ENCODE results near the gene NLRC3. TPM values are rescaled to one million over a fixed set of nuclear protein-coding genes. Genes with fewer than 3 reads are reported as not detected.
A peak's percentile ranks its signal among the peaks of the same experiment; 100 is the strongest.
"Not testable (repeated sequence)": the region's sequence is repeated elsewhere in the genome, so short reads cannot be mapped to it uniquely, and the experiment has no call there.

NLRC3 gene
- 7.5 TPM for polyA plus RNA-seq (2012; ENCODE audit: insufficient read depth, insufficient read length)

GRCh38 chr16:3577302-3577752 lies at the start of gene NLRC3:
Gene NLRC3 (minus strand): TSS chr16:3577403. CDS start chr16:3565036, 12,367 bp downstream.
- peak; percentile 70 for DNase-seq (ENCODE audit: low read depth, low spot score)
- H3K4me3 ChIP-seq (ENCODE audit: low read length): peak within 1 kb of the TSS; percentile 83

DNA sequence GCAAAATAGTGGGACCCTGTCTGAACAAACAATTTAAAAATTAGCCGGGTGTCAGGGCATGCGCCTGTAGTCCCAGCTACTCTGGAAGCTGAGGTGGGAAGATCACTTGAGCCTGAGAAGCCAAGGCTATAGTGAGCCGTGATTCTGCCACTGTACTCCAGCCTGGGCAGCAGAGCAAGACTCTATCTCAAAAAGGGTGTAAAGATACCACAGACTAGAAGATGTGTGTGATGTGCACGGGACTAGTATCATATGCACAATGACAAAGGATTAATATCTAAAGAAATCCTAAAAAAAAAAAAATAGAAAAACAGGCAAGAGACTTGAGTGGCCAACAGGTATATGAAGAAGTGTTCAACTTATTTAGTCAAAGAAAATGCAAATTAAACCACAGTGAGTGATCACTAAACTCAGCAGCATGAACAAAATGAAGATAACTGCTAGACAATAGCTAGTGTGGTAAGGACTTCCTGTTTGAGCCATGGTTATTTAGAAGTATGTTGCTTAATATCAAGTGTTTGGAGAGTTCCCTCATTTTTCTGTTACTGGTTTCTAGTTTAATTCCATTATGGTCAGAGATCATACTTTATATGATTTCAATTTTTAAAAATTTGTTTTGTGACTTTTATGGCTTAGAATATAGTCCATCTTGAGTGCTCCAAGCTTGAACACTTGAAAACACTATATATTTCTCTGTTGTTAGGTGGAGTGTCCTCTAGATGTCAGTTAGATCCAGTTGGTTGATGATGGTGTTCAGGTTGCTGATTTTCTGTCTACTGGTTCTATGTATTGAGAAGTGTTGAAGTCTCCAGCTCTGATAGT lies 48.9 kb upstream of the NLRC3 start:
- H3K4me3 ChIP-seq (ENCODE audit: low read length): no peak overlapping the region
- peak; percentile 65 for DNase-seq (ENCODE audit: low read depth, low spot score)

DNA sequence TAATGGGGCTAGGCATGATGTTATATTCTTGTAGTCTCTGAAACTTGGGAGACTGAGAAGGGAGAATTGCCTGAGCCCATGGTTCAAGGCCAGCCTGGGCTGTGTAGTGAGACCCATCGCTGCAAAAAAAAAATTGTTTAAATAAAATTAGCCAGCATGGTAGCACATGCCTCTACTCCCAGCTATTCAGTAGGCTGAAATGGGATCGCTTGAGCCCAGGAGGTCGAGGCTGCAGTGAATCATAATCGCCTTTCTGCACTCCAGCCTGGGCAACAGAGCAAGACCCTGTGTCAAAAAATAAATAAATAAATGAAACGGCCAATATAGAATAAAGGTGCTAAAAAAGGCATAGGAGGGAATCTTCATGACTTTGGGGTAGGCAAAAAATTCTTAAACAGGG lies 48.1 kb upstream of the NLRC3 start:
- DNase-seq (ENCODE audit: low read depth, low spot score): no peak
- no peak overlapping the region for H3K4me3 ChIP-seq (ENCODE audit: low read length)

GRCh38 chr16:3623642-3624041 lies 46.4 kb upstream of the NLRC3 start:
- H3K4me3 ChIP-seq (ENCODE audit: low read length): no peak overlapping the region
- no peak for DNase-seq (ENCODE audit: low read depth, low spot score)

DNA sequence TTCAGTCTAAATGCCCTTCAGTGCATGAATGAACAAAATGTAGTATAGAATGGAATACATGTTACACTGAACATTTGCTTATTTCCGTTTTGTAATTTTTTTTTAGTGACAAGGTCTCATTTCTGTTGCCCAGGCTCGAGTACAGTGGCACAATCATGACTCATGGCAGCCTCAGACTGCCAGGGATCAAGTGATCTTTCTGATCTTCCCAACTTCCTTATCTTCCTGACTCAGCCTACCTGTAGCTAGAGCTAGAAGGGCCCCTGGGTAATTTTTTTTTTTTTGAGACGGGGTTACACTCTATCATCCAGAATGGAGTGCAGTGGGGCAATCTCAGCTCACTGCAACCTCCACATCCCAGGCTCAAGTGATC lies 41.6 kb upstream of the NLRC3 start:
- DNase-seq (ENCODE audit: low read depth, low spot score): no peak
- no peak overlapping the region for H3K4me3 ChIP-seq (ENCODE audit: low read length)

GRCh38 chr16:3612510-3613466 lies 35.6 kb upstream of the NLRC3 start:
- DNase-seq (ENCODE audit: low read depth, low spot score): no peak
- peak overlapping the region; percentile 97 for H3K4me3 ChIP-seq (ENCODE audit: low read length)

GRCh38 chr16:3611146-3611975 lies 34.2 kb upstream of the NLRC3 start, which contains the start of gene SLX4:
Gene SLX4 (minus strand): TSS chr16:3611606. CDS start chr16:3608964, 2,642 bp downstream.
- peak; percentile 79 for DNase-seq (ENCODE audit: low read depth, low spot score)
- H3K4me3 ChIP-seq (ENCODE audit: low read length): peak within 1 kb of the TSS; percentile 97

DNA sequence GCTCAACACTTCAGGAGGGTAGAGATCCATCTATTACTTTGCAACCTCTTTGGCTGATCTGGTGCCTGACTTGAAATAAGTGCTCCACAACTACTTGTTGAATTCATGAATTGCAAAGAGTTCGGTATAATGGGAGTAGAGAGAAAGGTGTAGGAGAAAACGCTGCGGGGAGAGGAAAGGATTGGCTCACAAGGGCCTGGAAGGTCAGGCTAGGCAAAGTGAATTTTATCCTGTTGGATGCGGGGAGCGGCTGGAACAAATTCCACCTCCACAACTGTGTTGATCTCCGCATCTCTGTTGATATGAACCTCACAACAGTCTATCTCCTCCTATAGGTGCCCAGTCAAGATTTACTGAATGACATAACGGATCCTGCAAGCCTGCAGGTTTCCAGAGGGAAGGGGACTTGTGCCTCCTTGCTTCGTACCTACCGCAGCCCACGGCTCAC lies 33.5 kb upstream of the NLRC3 start:
- no peak for DNase-seq (ENCODE audit: low read depth, low spot score)
- H3K4me3 ChIP-seq (ENCODE audit: low read length): peak overlapping the region; percentile 87

GRCh38 chr16:3609895-3610697 lies 32.9 kb upstream of the NLRC3 start:
- peak overlapping the region; percentile 87 for H3K4me3 ChIP-seq (ENCODE audit: low read length)
- DNase-seq (ENCODE audit: low read depth, low spot score): no peak

DNA sequence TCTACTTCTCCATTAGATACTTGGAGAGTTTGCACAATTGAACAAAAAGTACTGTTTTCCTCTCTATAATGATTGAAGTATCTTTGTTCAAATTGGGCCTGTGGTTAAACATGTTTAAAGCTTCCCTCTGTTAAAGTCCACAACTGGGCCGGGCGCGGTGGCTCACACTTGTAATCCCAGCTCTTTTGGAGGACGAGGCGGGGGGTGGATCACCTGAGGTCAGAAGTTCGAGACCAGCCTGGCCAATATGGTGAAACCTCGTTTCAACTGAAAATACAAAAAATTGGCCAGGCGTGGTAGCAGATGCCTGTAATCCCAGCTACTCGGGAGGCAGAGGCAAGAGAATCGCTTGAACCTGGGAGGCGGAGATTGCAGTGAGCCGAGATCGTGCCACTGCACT lies 31.8 kb upstream of the NLRC3 start:
- H3K4me3 ChIP-seq (ENCODE audit: low read length); DNase-seq (ENCODE audit: low read depth, low spot score): not testable (repeated sequence)

DNA sequence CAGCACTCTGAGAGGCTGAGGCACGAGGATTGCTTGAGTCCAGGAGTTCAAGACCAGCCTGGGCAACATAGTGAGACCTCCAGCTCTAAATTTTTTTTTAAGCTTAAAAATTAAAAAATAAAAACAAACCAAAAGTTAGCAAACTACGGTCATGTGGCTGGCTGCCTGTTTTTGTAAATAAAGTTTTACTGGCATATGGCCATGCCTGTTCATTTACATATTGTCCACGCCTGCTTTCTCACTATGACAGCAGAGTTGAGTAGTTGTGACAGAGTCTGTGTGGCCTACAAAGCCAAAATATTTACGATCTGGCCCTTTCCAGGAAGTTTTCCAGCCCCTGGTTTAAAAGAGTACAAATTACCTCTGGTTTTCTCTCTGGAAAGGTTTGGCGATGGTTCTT lies 30.9 kb upstream of the NLRC3 start:
- no peak for DNase-seq (ENCODE audit: low read depth, low spot score)
- H3K4me3 ChIP-seq (ENCODE audit: low read length): no peak overlapping the region

- no peak overlapping the region for H3K4me3 ChIP-seq (ENCODE audit: low read length)
- no peak for DNase-seq (ENCODE audit: low read depth, low spot score)
Measured at GRCh38 chr16:3607634-3608033, 30.4 kb upstream of the NLRC3 start.

- H3K4me3 ChIP-seq (ENCODE audit: low read length): no peak overlapping the region
- DNase-seq (ENCODE audit: low read depth, low spot score): no peak
Measured at GRCh38 chr16:3607161-3607560, 30.0 kb upstream of the NLRC3 start.

GRCh38 chr16:3606441-3606840 lies 29.2 kb upstream of the NLRC3 start:
- H3K4me3 ChIP-seq (ENCODE audit: low read length): no peak overlapping the region
- DNase-seq (ENCODE audit: low read depth, low spot score): no peak

GRCh38 chr16:3602320-3602653 lies 25.1 kb upstream of the NLRC3 start:
- no peak overlapping the region for H3K4me3 ChIP-seq (ENCODE audit: low read length)
- DNase-seq (ENCODE audit: low read depth, low spot score): no peak

- H3K4me3 ChIP-seq (ENCODE audit: low read length): no peak overlapping the region
Measured at GRCh38 chr16:3601614-3602319, 24.6 kb upstream of the NLRC3 start.

DNA sequence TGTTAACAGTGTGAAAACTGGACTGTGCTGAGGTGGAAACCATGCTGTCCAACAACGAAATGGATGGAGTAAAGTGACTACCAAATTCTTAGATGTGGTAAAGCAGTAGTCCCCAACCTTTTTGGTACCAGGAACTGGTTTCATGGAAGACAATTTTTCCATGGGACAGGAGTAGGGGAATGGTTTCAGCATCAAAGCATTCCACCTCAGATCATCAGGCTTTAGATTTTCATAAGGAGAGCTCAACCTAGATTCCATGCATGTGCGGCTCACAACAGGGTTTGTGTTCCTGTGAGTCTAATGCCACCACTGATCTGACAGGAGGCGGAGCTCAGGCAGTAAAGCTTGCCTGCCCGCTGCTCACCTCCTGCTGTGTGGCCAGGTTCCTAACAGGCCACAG lies 22.7 kb upstream of the NLRC3 start:
- no peak overlapping the region for H3K4me3 ChIP-seq (ENCODE audit: low read length)
- no peak for DNase-seq (ENCODE audit: low read depth, low spot score)

More at GRCh38 chr16:3601614-3602319, 24.6 kb upstream of the NLRC3 start:
- no peak for DNase-seq (ENCODE audit: low read depth, low spot score)

GRCh38 chr16:3599121-3599520 lies 21.9 kb upstream of the NLRC3 start:
- no peak overlapping the region for H3K4me3 ChIP-seq (ENCODE audit: low read length)
- DNase-seq (ENCODE audit: low read depth, low spot score): no peak
